ENCODE measurements around the gene CPVL.

Gene CPVL

DNA sequence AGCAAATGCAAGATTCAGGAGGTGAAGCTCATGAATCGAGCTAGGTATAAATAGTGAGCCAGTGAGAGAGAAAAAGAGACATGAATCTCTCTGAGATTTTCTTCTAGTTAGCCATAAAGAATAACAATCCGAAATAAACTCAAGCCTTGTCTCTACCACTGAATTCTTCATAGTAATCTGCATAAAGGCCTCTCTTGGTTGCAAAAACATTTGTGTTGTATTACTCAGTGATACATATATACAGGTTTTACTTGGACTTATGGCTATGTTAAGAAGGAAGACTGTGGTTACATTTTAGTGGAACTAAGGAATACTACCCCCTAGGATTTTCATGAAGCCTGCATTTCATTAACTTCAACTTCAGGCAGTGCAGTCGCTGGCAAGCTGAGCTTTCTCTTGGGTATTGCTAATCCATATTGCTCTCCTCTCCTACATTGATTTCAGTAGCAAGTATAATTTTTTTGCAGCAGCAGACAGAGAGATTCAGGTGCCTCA lies 115.5 kb downstream of the CPVL start:
- Histone ChIP-seq H3K36me3 (ENCODE audit: low read depth) (no peaks in the 10 kb centered on the region), H3K27me3 (ENCODE audit: insufficient read depth, poor library complexity, severe bottlenecking) (no peaks in the 10 kb centered on the region), H3K9me3 (ENCODE audit: severe bottlenecking) (peaks cover 5% of the 10 kb centered on the region), H3K4me3 (ENCODE audit: severe bottlenecking) (no peak overlapping the region), H3K4me1 (ENCODE audit: insufficient read depth, poor library complexity, severe bottlenecking) (peaks cover 9% of the 10 kb centered on the region), H3K27ac (ENCODE audit: poor library complexity, severe bottlenecking) (no peak overlapping the region)
- TF ChIP-seq, protein P1, sequence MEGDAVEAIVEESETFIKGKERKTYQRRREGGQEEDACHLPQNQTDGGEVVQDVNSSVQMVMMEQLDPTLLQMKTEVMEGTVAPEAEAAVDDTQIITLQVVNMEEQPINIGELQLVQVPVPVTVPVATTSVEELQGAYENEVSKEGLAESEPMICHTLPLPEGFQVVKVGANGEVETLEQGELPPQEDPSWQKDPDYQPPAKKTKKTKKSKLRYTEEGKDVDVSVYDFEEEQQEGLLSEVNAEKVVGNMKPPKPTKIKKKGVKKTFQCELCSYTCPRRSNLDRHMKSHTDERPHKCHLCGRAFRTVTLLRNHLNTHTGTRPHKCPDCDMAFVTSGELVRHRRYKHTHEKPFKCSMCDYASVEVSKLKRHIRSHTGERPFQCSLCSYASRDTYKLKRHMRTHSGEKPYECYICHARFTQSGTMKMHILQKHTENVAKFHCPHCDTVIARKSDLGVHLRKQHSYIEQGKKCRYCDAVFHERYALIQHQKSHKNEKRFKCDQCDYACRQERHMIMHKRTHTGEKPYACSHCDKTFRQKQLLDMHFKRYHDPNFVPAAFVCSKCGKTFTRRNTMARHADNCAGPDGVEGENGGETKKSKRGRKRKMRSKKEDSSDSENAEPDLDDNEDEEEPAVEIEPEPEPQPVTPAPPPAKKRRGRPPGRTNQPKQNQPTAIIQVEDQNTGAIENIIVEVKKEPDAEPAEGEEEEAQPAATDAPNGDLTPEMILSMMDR (IDR thresholded peaks at IDR 0.05; ENCODE audit: poor library complexity, severe bottlenecking) = no peak
- DNase-seq (ENCODE audit: low spot score) = no peak
- no peak for ATAC-seq (ENCODE audit: low read depth)

DNA sequence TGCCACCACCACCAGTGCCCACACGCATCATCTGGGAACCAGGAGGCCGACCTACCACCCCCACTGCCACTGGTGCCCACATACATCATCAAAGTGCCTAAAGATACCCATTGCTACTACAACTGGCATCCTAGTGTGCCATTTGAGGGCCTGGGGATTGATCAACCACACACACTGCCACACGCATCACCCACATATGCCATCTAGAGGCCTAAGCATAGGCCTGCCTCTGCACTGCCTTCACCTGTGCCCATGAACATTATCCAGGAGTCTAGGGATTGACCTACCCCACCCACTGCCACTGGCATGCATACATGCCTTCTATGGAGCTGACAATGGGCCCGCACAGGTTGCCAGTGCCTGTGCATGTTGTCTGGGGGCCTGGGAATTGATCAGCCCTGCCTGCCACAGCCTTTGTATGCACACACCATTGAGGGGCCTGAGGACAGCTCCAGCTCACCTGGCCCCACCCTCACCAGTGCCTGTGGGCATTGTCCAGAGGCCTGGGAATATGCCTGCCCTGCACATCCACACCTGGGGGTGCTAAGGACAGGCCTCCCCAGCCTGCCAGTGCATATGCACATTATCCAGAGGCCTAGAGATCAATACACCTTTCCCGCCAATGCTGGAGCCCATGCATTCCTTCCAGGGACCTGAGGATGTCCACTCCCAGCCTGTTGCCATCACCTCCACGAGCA lies 123.9 kb downstream of the CPVL start:
- TF ChIP-seq, protein P1 (IDR thresholded peaks at IDR 0.05; ENCODE audit: poor library complexity, severe bottlenecking) = no peak

DNA sequence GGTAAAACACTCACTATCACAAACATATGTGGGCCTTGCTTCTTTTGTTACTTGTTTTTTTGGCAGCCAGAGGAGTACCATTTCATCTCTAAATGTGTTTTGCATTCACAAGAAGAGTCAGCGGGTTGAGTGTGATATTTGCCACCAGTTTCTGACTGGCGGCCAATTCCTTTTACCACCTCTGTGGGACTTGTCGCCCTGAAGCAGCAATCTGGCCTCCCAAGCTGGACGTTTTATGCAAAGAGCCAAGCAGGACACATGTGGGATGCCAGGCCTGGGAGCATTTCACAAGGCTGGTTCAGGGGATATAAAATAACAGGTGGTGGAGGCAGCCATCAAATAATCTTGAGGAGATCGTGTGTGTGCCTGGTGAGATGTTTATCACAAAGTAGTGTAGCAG lies 126.4 kb downstream of the CPVL start:
- Histone ChIP-seq H3K9me3 (ENCODE audit: severe bottlenecking) (no peaks in the 10 kb centered on the region), H3K27me3 (ENCODE audit: insufficient read depth, poor library complexity, severe bottlenecking) (no peaks in the 10 kb centered on the region), H3K27ac (ENCODE audit: poor library complexity, severe bottlenecking) (no peak overlapping the region), H3K4me1 (ENCODE audit: insufficient read depth, poor library complexity, severe bottlenecking) (no peaks in the 10 kb centered on the region), H3K36me3 (ENCODE audit: low read depth) (no peaks in the 10 kb centered on the region), H3K4me3 (ENCODE audit: severe bottlenecking) (no peak overlapping the region)
- DNase-seq (ENCODE audit: low spot score) = no peak
- ATAC-seq (ENCODE audit: low read depth) = no peak
- TF ChIP-seq, protein P1 (IDR thresholded peaks at IDR 0.05; ENCODE audit: poor library complexity, severe bottlenecking) = no peak

More for the DNA sequence above, 123.9 kb downstream of the CPVL start:
- peaks cover 5% of the 10 kb centered on the region for H3K9me3 ChIP-seq (ENCODE audit: severe bottlenecking)
- ATAC-seq (ENCODE audit: low read depth) (no peak), DNase-seq (ENCODE audit: low spot score) (no peak)
- no peak overlapping the region for H3K4me3 ChIP-seq (ENCODE audit: severe bottlenecking)
- H3K27me3 ChIP-seq (ENCODE audit: insufficient read depth, poor library complexity, severe bottlenecking) = no peaks in the 10 kb centered on the region
- H3K4me1 ChIP-seq (ENCODE audit: insufficient read depth, poor library complexity, severe bottlenecking) = no peaks in the 10 kb centered on the region
- H3K27ac ChIP-seq (ENCODE audit: poor library complexity, severe bottlenecking) = no peak overlapping the region
- no peaks in the 10 kb centered on the region for H3K36me3 ChIP-seq (ENCODE audit: low read depth)

DNA sequence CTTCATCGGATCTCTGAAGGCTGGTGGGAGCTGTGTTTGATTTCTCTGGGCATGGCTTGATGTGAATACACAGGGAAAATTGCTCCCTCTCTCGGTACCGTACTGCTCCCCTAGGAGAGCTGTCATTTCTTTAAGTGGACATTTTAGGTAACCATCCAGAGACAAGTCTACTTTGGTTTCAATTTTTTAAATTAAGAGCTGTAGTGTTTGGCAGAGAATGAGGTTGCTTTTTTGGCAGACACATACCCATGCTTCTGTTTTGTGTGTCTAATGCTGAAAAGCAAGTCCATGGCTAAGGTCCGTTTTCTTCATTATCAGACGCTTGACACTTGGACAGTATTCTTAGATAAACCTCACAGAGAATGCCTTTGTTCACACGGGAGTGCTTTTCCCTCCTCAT lies 127.0 kb downstream of the CPVL start:
- TF ChIP-seq, protein P1 (IDR thresholded peaks at IDR 0.05; ENCODE audit: poor library complexity, severe bottlenecking) = no peak
- no peaks in the 10 kb centered on the region for H3K9me3 ChIP-seq (ENCODE audit: severe bottlenecking)
- H3K36me3 ChIP-seq (ENCODE audit: low read depth) = no peaks in the 10 kb centered on the region
- no peak overlapping the region for H3K4me3 ChIP-seq (ENCODE audit: severe bottlenecking)
- H3K4me1 ChIP-seq (ENCODE audit: insufficient read depth, poor library complexity, severe bottlenecking) = no peaks in the 10 kb centered on the region
- ATAC-seq (ENCODE audit: low read depth) = no peak
- H3K27ac ChIP-seq (ENCODE audit: poor library complexity, severe bottlenecking) = no peak overlapping the region
- DNase-seq (ENCODE audit: low spot score) = no peak
- no peaks in the 10 kb centered on the region for H3K27me3 ChIP-seq (ENCODE audit: insufficient read depth, poor library complexity, severe bottlenecking)

DNA sequence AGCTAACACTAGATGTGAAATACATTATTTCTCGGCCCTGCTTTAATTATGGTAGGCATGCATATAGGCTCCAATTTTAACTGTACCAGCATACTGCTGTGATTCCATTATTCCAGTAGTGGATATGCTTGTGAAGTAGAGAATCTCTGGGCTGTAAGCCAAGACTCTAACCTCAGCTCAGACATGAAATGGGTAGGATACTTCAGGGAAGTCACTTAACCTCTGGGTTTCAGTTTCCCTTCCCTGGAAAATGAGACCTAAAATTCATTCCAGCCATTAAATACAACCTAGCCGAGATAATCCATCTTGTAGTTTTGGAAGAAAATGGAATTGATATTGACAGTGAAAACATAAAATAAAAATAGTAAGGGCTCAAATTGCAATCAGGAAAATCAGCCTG lies 128.6 kb downstream of the CPVL start:
- H3K27ac ChIP-seq (ENCODE audit: poor library complexity, severe bottlenecking) = no peak overlapping the region
- H3K4me1 ChIP-seq (ENCODE audit: insufficient read depth, poor library complexity, severe bottlenecking) = no peaks in the 10 kb centered on the region
- H3K36me3 ChIP-seq (ENCODE audit: low read depth) = no peaks in the 10 kb centered on the region
- no peak overlapping the region for H3K4me3 ChIP-seq (ENCODE audit: severe bottlenecking)
- H3K27me3 ChIP-seq (ENCODE audit: insufficient read depth, poor library complexity, severe bottlenecking) = no peaks in the 10 kb centered on the region
- no peaks in the 10 kb centered on the region for H3K9me3 ChIP-seq (ENCODE audit: severe bottlenecking)
- no peak for ATAC-seq (ENCODE audit: low read depth)
- TF ChIP-seq, protein P1 (IDR thresholded peaks at IDR 0.05; ENCODE audit: poor library complexity, severe bottlenecking) = no peak
- DNase-seq (ENCODE audit: low spot score) = no peak

All from RWPE2 (cell line).